GM10847 (cell line): ENCODE measurements around the gene PRKAG2.

Experiments
- POLR2A ChIP-seq: IDR thresholded peaks from 2 replicates; pipeline ENCODE4 v1.6.1; 2011; ENCODE audit not compliant: insufficient read length; ENCODE audit errors: extremely low read depth

PRKAG2 gene

GRCh38 chr7:151840088-151840910 is 36.6 kb downstream of the PRKAG2 start:
- no peak for TF ChIP-seq POLR2A

GRCh38 chr7:151839451-151839921 is 37.4 kb downstream of the PRKAG2 start:
- TF ChIP-seq POLR2A = no peak

- TF ChIP-seq POLR2A = no peak
Observed at GRCh38 chr7:151838861-151839381, 38.0 kb downstream of the PRKAG2 start.

GRCh38 chr7:151838072-151838471 is 38.8 kb downstream of the PRKAG2 start:
- no peak for TF ChIP-seq POLR2A

GRCh38 chr7:151837285-151838042 is 39.5 kb downstream of the PRKAG2 start:
- TF ChIP-seq POLR2A = no peak

GRCh38 chr7:151836927-151837205 is 40.0 kb downstream of the PRKAG2 start:
- no peak for TF ChIP-seq POLR2A

GRCh38 chr7:151836191-151836926 is 40.6 kb downstream of the PRKAG2 start:
- TF ChIP-seq POLR2A = no peak

- TF ChIP-seq POLR2A = no peak
Observed at GRCh38 chr7:151835636-151836035, 41.3 kb downstream of the PRKAG2 start.

- no peak for TF ChIP-seq POLR2A
Observed at GRCh38 chr7:151834271-151835035, 42.5 kb downstream of the PRKAG2 start.

GRCh38 chr7:151833691-151834090 is 43.2 kb downstream of the PRKAG2 start:
- no peak for TF ChIP-seq POLR2A

- no peak for TF ChIP-seq POLR2A
Observed at GRCh38 chr7:151833213-151833651, 43.7 kb downstream of the PRKAG2 start.

- TF ChIP-seq POLR2A = no peak
Observed at GRCh38 chr7:151832656-151833055, 44.3 kb downstream of the PRKAG2 start.

GRCh38 chr7:151832138-151832537 is 44.8 kb downstream of the PRKAG2 start:
- no peak for TF ChIP-seq POLR2A

- TF ChIP-seq POLR2A = no peak
Observed at GRCh38 chr7:151831606-151832005, 45.3 kb downstream of the PRKAG2 start.
